Measurements from ENCODE around the gene GDI1. TPM values are rescaled to one million over a fixed set of nuclear protein-coding genes. Genes with fewer than 3 reads are reported as not detected.

The GDI1 gene
- total and polyA plus RNA-seq, 2 experiments from 2014 or later: 48.5 to 95.9 TPM

GRCh38 chrX:154464806-154465365 lies 27.9 kb downstream of the GDI1 start:
- H3F3A ChIP-seq (replicated peaks; ENCODE audit: low read depth): no peaks in the 10 kb centered on the region
- Mint-ChIP-seq H3K4me3 (no peak overlapping the region), H3K27ac (no peak overlapping the region), H3K36me3 (ENCODE audit: low read depth) (peaks cover 10% of the 10 kb centered on the region; the same call in 2 of the 3 replicates), H3K27me3 (ENCODE audit: insufficient read depth, low read depth, poor library complexity) (no peaks in the 10 kb centered on the region), H3K9me3 (no peaks in the 10 kb centered on the region), H3K4me1 (no peaks in the 10 kb centered on the region)
- no peaks in the 10 kb centered on the region for H4K20me1 ChIP-seq (replicated peaks; ENCODE audit: insufficient read depth)
- H3K27me3 ChIP-seq (ENCODE audit: insufficient read depth): no peaks in the 10 kb centered on the region
- no peak for DNase-seq (ENCODE audit: low spot score)
- no peaks in the 10 kb centered on the region for H3K9me2 ChIP-seq (ENCODE audit: insufficient read depth)
- H3K4me3 ChIP-seq: no peak overlapping the region
- H2AFZ ChIP-seq: no peak overlapping the region
- no peaks in the 10 kb centered on the region for H3K79me2 ChIP-seq (replicated peaks; ENCODE audit: insufficient read depth)
- no peaks in the 10 kb centered on the region for H3K4me1 ChIP-seq (ENCODE audit: insufficient read depth)
- H3K27ac ChIP-seq (ENCODE audit: low read depth): no peak overlapping the region
- H3K36me3 ChIP-seq (ENCODE audit: insufficient read depth): no peaks in the 10 kb centered on the region
- no peak for ATAC-seq
- H3K4me2 ChIP-seq: no peak overlapping the region
- TF ChIP-seq ZNF331 (CRISPR knock-in tag; IDR thresholded peaks at IDR 0.05; ENCODE audit: low read depth) (no peak), EZH2 (IDR thresholded peaks at IDR 0.05; ENCODE audit: low read depth, unreplicated experiment) (no peak), STAT1 (IDR thresholded peaks at IDR 0.05; ENCODE audit: unreplicated experiment) (no peak), POLR2AphosphoS5 (IDR thresholded peaks at IDR 0.05; ENCODE audit: low read depth) (no peak), CREB1 (CRISPR knock-in tag; IDR thresholded peaks at IDR 0.05; ENCODE audit: low read depth) (no peak), JUNB (IDR thresholded peaks at IDR 0.05; ENCODE audit: unreplicated experiment) (no peak), REST (IDR thresholded peaks at IDR 0.05; ENCODE audit: unreplicated experiment) (no peak), ZNF114 (CRISPR knock-in tag; IDR thresholded peaks at IDR 0.05) (no peak), ETS1 (IDR thresholded peaks at IDR 0.05) (no peak), ZNF462 (CRISPR knock-in tag; IDR thresholded peaks at IDR 0.05) (no peak), EZH2phosphoT487 (IDR thresholded peaks at IDR 0.05; ENCODE audit: unreplicated experiment) (no peak), NANOG (IDR thresholded peaks at IDR 0.05; ENCODE audit: borderline replicate concordance) (no peak), CTCF (conservative IDR thresholded peaks at IDR 0.05; ENCODE audit: low read depth in 2 of 2) (no peak)
